Measurements from ENCODE around the gene HGF.
A peak's percentile ranks its signal among the peaks of the same experiment; 100 is the strongest.
"Not testable (repeated sequence)": the region's sequence is repeated elsewhere in the genome, so short reads cannot be mapped to it uniquely, and the experiment has no call there.

The HGF gene

GRCh38 chr7:81743665-81744064, 26.2 kb downstream of the HGF start:
- TF ChIP-seq CTCF (conservative IDR thresholded peaks at IDR 0.05; ENCODE audit: low read depth, low read length): no peak
- H3K4me3 ChIP-seq (ENCODE audit: low read depth, low read length): no peak overlapping the region
- DNase-seq (ENCODE audit: low read depth): no peak

- DNase-seq (ENCODE audit: low read depth): no peak
- no peak for TF ChIP-seq CTCF (conservative IDR thresholded peaks at IDR 0.05; ENCODE audit: low read depth, low read length)
- H3K4me3 ChIP-seq (ENCODE audit: low read depth, low read length): no peak overlapping the region
Observed at GRCh38 chr7:81743201-81743600, 26.6 kb downstream of the HGF start.

- no peak for TF ChIP-seq CTCF (conservative IDR thresholded peaks at IDR 0.05; ENCODE audit: low read depth, low read length)
- H3K4me3 ChIP-seq (ENCODE audit: low read depth, low read length): no peak overlapping the region
- DNase-seq (ENCODE audit: low read depth): no peak
Observed at GRCh38 chr7:81740403-81740802, 29.4 kb downstream of the HGF start.

GRCh38 chr7:81736091-81736490, 33.8 kb downstream of the HGF start:
- peak; percentile 5 for DNase-seq (ENCODE audit: low read depth)
- TF ChIP-seq CTCF (conservative IDR thresholded peaks at IDR 0.05; ENCODE audit: low read depth, low read length): no peak
- no peak overlapping the region for H3K4me3 ChIP-seq (ENCODE audit: low read depth, low read length)

- DNase-seq (ENCODE audit: low read depth): peak; percentile 85
- no peak overlapping the region for H3K4me3 ChIP-seq (ENCODE audit: low read depth, low read length)
- TF ChIP-seq CTCF (conservative IDR thresholded peaks at IDR 0.05; ENCODE audit: low read depth, low read length): no peak
Observed at GRCh38 chr7:81725812-81726127, 44.1 kb downstream of the HGF start.

- DNase-seq (ENCODE audit: low read depth): peak; percentile 64
- no peak overlapping the region for H3K4me3 ChIP-seq (ENCODE audit: low read depth, low read length)
- no peak for TF ChIP-seq CTCF (conservative IDR thresholded peaks at IDR 0.05; ENCODE audit: low read depth, low read length)
Observed at GRCh38 chr7:81725003-81725811, 44.6 kb downstream of the HGF start.

- not testable (repeated sequence) for H3K4me3 ChIP-seq (ENCODE audit: low read depth, low read length); DNase-seq (ENCODE audit: low read depth)
Observed at GRCh38 chr7:81722250-81722649, 47.6 kb downstream of the HGF start.

Data from choroid plexus epithelial cell (primary cell).